AG04450 (cell line): ENCODE data around the gene WDR93. TPM values are rescaled to one million over a fixed set of nuclear protein-coding genes. Genes with fewer than 3 reads are reported as not detected.

ENCODE experiments used
- CTCF ChIA-PET: fragments of 300-600, 350-600 bp; formaldehyde crosslinking; extraction: SDS; loops from one replicate; lab custom pipeline; 2022; ENCODE audit warnings: antibody characterized with exemption, inconsistent platforms; lab: Charles Lee
- POLR2A ChIA-PET: fragments of 350-600 bp; formaldehyde crosslinking; extraction: SDS; loops from one replicate; lab custom pipeline; 2021; ENCODE audit warnings: antibody characterized with exemption, inconsistent platforms; lab: Yijun Ruan, JAX
- DNase-seq: peaks from one replicate; pipeline ENCODE4 v3.0.0-alpha.2; 2011; ENCODE audit warnings: low read depth, low spot score
- H3K27ac ChIP-seq: one replicate; pipeline ENCODE4 v1.5.1; 2012; ENCODE audit warnings: low read depth, low read length, control low read depth
- H3K27me3 ChIP-seq: one replicate; pipeline ENCODE4 v1.6.0; 2012; ENCODE audit warnings: low read length; ENCODE audit not compliant: control insufficient read depth, insufficient read depth
- H3K4me3 ChIP-seq: 2 replicates; pipeline ENCODE4 v1.5.1; 2011; ENCODE audit warnings: mild to moderate bottlenecking, low read depth, low read length, control low read depth
- H3K9me3 ChIP-seq: 2 replicates; pipeline ENCODE4 v1.5.1; 2012; ENCODE audit warnings: low read length; ENCODE audit not compliant: control insufficient read depth, insufficient read depth
- CTCF ChIP-seq: IDR thresholded peaks from 2 replicates; pipeline ENCODE4 v1.5.1; 2011; ENCODE audit warnings: low read depth, low read length, control low read depth, inconsistent platforms
- polyA plus RNA-seq: library from polyadenylated mRNA; depleted of rRNA; stranded (reverse); fragments of >200 nt; gene quantifications from 2 replicates; pipeline ENCODE4 v1.2.3, GENCODE V29; 2011

The WDR93 gene
- polyA plus RNA-seq, 1 experiment, result 0.05 TPM

GRCh38 chr15:89646416-89647141 lies 44.0 kb upstream of the WDR93 start:
- Histone ChIP-seq H3K9me3 (peaks cover 5% of the 10 kb centered on the region; the same call in 1 of the 2 replicates), H3K27me3 (no peaks in the 10 kb centered on the region), H3K27ac (no peak overlapping the region), H3K4me3 (no peak overlapping the region)
- ChIA-PET POLR2A (no interaction called here), CTCF (interaction anchor here (0.9 to 3.6 kb wide), 11 partner anchors 11 to 242 kb away, joined by 3 to 29 read pairs (median 4); no protein-coding TSS in a partner anchor)
- no peak for TF ChIP-seq CTCF
- DNase-seq, result no peak

GRCh38 chr15:89647191-89647851 lies 43.3 kb upstream of the WDR93 start:
- no peak for DNase-seq

GRCh38 chr15:89648106-89649012 lies 42.3 kb upstream of the WDR93 start:
- Histone ChIP-seq H3K4me3 (no peak overlapping the region), H3K27me3 (no peaks in the 10 kb centered on the region), H3K9me3 (peaks cover 5% of the 10 kb centered on the region; the same call in 1 of the 2 replicates), H3K27ac (no peak overlapping the region)
- DNase-seq, result no peak
- CTCF ChIA-PET, result interaction anchor here (0.7 to 3.6 kb wide), 5 partner anchors 9 to 1002 kb away, joined by 3 to 29 read pairs (median 6); no protein-coding TSS in a partner anchor
- POLR2A ChIA-PET, result no interaction called here
- TF ChIP-seq CTCF, result no peak

More at GRCh38 chr15:89647191-89647851, 43.3 kb upstream of the WDR93 start:
- Histone ChIP-seq H3K27me3 (no peaks in the 10 kb centered on the region), H3K27ac (no peak overlapping the region), H3K4me3 (no peak overlapping the region), H3K9me3 (peaks cover 5% of the 10 kb centered on the region; the same call in 1 of the 2 replicates)
- ChIA-PET POLR2A (no interaction called here), CTCF (interaction anchor here (0.8 to 3.6 kb wide), 12 partner anchors 10 to 241 kb away, joined by 3 to 29 read pairs (median 4); no protein-coding TSS in a partner anchor)
- TF ChIP-seq CTCF, result peak; percentile 82

GRCh38 chr15:89649013-89649625 lies 41.5 kb upstream of the WDR93 start:
- H3K27ac ChIP-seq, result no peak overlapping the region
- H3K27me3 ChIP-seq, result no peaks in the 10 kb centered on the region
- CTCF ChIA-PET, result interaction anchor here (0.7 to 0.9 kb wide), 2 partner anchors 239 to 1001 kb away, joined by 3 read pairs; no protein-coding TSS in a partner anchor
- POLR2A ChIA-PET, result no interaction called here
- peaks cover 5% of the 10 kb centered on the region; the same call in 1 of the 2 replicates for H3K9me3 ChIP-seq
- no peak for DNase-seq
- no peak overlapping the region for H3K4me3 ChIP-seq
- no peak for TF ChIP-seq CTCF
